T-helper 2 cell treated with Interferon-gamma antibody and Interleukin-4, amounts not matched to agents 5 μg/mL and 100 μg/mL, for 36 hours (primary cell): ENCODE measurements around the gene IFIH1.

Experiments used
- DNase-seq: peaks from one replicate; pipeline ENCODE4 v3.0.0; 2021; ENCODE audit warnings: low spot score
- H3K27ac Mint-ChIP-seq: one replicate; pipeline ENCODE4 v1.8.0; 2021; ENCODE audit warnings: mild to moderate bottlenecking, mixed read lengths
- H3K27me3 Mint-ChIP-seq: one replicate; pipeline ENCODE4 v1.8.0; 2021; ENCODE audit warnings: low read depth, mixed read lengths
- H3K36me3 Mint-ChIP-seq: one replicate; pipeline ENCODE4 v1.8.0; 2021; ENCODE audit warnings: low read depth, mixed read lengths
- H3K4me1 Mint-ChIP-seq: one replicate; pipeline ENCODE4 v1.8.0; 2021; ENCODE audit warnings: low read depth, mixed read lengths
- H3K4me3 Mint-ChIP-seq: one replicate; pipeline ENCODE4 v1.8.0; 2022; ENCODE audit warnings: mild to moderate bottlenecking, moderate library complexity, mixed read lengths
- H3K9me3 Mint-ChIP-seq: one replicate; pipeline ENCODE4 v1.8.0; 2021; ENCODE audit warnings: mixed read lengths

IFIH1 gene

GRCh38 chr2:162234620-162235462, 83.6 kb downstream of the IFIH1 start:
- Mint-ChIP-seq H3K9me3 (no peaks in the 10 kb centered on the region), H3K4me1 (no peaks in the 10 kb centered on the region), H3K27me3 (peaks cover 18% of the 10 kb centered on the region), H3K4me3 (no peak overlapping the region), H3K27ac (no peak overlapping the region), H3K36me3 (no peaks in the 10 kb centered on the region)
- DNase-seq = no peak

DNA sequence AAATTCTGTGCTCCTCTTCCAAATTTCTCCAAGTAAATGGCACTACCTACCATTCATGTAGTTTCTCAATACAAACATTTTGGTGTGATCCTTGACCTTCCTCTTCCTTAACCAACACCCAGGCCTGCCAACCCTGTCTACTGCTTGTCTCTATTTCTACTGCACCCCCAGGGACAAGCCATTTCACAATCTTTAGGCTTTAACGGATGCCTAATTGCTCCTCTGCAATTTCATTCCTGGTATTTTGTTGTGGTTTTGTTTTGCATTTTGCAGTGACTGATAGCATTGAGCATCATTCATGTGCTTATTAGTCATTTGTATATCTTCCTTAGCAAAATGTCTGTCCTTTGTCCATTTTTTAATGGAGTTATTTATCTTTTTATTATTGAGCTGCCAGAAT, 85.3 kb downstream of the IFIH1 start:
- no peaks in the 10 kb centered on the region for H3K36me3 Mint-ChIP-seq

DNA sequence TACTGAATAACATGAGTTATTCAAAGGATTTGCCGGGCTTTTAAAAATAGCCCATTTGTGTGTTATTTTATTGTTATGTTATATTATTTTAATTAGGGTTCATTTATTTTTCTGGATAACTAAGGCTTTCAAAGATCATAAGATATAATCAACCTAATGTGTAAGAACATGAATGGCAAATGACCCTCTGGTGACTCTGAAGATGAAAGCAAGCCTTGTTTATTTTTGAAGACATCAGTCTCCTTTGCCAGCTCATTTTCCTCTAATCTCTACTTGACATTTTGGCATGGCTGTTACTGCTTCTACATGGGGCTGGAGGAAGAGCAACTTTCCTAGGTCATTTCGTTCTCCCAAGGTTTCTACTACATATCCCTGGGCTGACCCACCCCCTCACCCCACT, 85.8 kb downstream of the IFIH1 start:
- Mint-ChIP-seq H3K4me1 (no peaks in the 10 kb centered on the region), H3K9me3 (no peaks in the 10 kb centered on the region), H3K4me3 (no peak overlapping the region), H3K27me3 (peaks cover 14% of the 10 kb centered on the region), H3K27ac (no peak overlapping the region), H3K36me3 (no peaks in the 10 kb centered on the region)
- no peak for DNase-seq

More for the DNA sequence above, 85.3 kb downstream of the IFIH1 start:
- H3K27ac Mint-ChIP-seq = no peak overlapping the region
- H3K27me3 Mint-ChIP-seq = peaks cover 9% of the 10 kb centered on the region
- no peaks in the 10 kb centered on the region for H3K9me3 Mint-ChIP-seq
- no peak for DNase-seq
- no peaks in the 10 kb centered on the region for H3K4me1 Mint-ChIP-seq
- no peak overlapping the region for H3K4me3 Mint-ChIP-seq

DNA sequence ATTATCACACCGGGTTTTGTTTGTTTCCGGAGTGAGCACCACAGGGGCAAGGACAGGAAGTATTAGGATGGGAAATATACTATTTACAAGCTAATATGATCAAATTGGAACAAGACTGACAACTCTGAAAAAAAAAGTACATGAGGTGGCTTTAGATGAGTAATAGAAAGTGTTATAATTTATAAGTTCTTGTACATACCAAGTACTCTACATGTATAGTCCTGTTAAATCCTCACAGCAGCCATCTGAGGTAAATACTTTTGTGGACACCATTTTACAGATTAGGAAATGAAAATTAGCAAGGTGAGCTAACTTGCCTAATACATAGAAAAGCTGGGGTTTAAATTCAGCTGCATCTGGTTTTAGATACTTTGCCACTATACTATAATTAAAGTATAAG, 86.5 kb downstream of the IFIH1 start:
- Mint-ChIP-seq H3K27ac (no peak overlapping the region), H3K4me1 (no peaks in the 10 kb centered on the region), H3K4me3 (no peak overlapping the region), H3K27me3 (peaks cover 20% of the 10 kb centered on the region), H3K36me3 (no peaks in the 10 kb centered on the region), H3K9me3 (no peaks in the 10 kb centered on the region)
- DNase-seq = no peak

- Mint-ChIP-seq H3K36me3 (no peaks in the 10 kb centered on the region), H3K4me1 (no peaks in the 10 kb centered on the region)
- DNase-seq = no peak
Observed at GRCh38 chr2:162230761-162231160, 87.7 kb downstream of the IFIH1 start.

DNA sequence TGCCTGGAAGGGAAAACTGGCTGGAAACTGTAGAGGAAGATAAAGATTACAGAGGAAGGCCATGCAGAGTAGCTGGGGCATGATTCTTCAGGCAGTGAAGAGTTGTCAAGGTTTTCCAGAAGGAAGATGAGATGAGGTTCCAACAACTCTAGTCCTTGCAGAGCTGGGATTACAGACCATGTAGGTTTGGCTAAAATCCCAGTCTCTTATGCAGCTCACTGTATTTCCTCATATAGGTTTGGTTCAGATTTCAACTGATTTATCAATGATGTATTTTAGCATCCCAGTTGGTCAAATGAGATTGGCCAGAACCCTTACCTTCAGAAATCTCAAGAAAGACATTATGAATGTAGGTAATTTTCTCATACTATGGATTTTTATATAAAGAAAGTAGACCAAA, 91.6 kb downstream of the IFIH1 start:
- H3K27me3 Mint-ChIP-seq = peaks cover 26% of the 10 kb centered on the region
- peaks cover under 1% of the 10 kb centered on the region for H3K4me1 Mint-ChIP-seq
- no peaks in the 10 kb centered on the region for H3K9me3 Mint-ChIP-seq
- no peak overlapping the region for H3K4me3 Mint-ChIP-seq
- no peak overlapping the region for H3K27ac Mint-ChIP-seq
- DNase-seq = no peak
- H3K36me3 Mint-ChIP-seq = no peaks in the 10 kb centered on the region

More at GRCh38 chr2:162230761-162231160, 87.7 kb downstream of the IFIH1 start:
- no peak overlapping the region for H3K4me3 Mint-ChIP-seq
- H3K27ac Mint-ChIP-seq = no peak overlapping the region
- peaks cover 22% of the 10 kb centered on the region for H3K27me3 Mint-ChIP-seq
- H3K9me3 Mint-ChIP-seq = no peaks in the 10 kb centered on the region

DNA sequence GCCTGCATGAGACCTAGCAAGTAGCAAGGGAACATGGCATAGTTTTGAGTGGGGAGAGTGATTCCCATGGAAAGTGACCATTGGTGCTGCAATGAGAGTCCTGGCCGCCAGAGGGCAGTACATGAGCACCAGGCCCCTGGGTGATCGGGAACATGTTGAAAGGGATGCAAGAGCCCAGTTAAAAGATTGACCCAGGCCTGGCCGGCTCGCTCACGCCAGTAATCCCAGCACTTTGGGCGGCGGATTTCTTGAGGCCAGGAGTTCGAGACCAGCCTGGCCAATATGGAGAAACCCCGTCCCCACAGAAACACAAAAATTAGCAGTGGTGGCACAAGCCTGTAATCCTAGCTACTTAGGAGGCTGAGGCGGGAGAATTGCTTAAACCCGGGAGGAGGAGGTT, 97.4 kb downstream of the IFIH1 start:
- Mint-ChIP-seq H3K4me3 (no peak overlapping the region), H3K9me3 (no peaks in the 10 kb centered on the region), H3K4me1 (peaks cover 1% of the 10 kb centered on the region), H3K27ac (no peak overlapping the region), H3K27me3 (peaks cover 26% of the 10 kb centered on the region), H3K36me3 (no peaks in the 10 kb centered on the region)
- DNase-seq = peak; percentile 45

DNA sequence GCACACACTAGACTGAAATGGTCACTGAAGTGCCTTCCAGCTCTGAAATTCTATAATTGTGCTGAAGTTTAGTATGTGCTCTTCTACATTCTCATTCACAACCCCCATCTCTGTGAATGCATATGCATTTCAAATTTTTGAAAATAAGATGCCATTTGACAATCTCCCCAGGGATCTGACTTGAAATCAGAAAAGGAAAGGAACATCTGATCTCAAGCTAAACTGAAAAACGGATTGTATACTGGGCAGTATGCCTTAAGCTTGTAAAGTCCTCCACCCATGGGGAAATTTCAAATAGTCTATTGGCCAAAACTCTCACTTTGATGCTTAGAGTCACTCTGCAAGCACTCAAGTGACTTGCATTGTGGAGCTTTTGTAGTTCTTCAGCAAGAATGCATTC, 98.1 kb downstream of the IFIH1 start:
- H3K4me3 Mint-ChIP-seq = no peak overlapping the region
- H3K9me3 Mint-ChIP-seq = no peaks in the 10 kb centered on the region
- no peak for DNase-seq
- H3K36me3 Mint-ChIP-seq = no peaks in the 10 kb centered on the region
- H3K27ac Mint-ChIP-seq = no peak overlapping the region
- H3K4me1 Mint-ChIP-seq = peaks cover 1% of the 10 kb centered on the region
- peaks cover 26% of the 10 kb centered on the region for H3K27me3 Mint-ChIP-seq

GRCh38 chr2:162219426-162219825, 99.1 kb downstream of the IFIH1 start:
- DNase-seq = no peak
- Mint-ChIP-seq H3K9me3 (no peaks in the 10 kb centered on the region), H3K4me1 (peaks cover 1% of the 10 kb centered on the region), H3K36me3 (no peaks in the 10 kb centered on the region), H3K4me3 (no peak overlapping the region), H3K27me3 (peaks cover 27% of the 10 kb centered on the region), H3K27ac (no peak overlapping the region)

GRCh38 chr2:162217598-162217997, 100.9 kb downstream of the IFIH1 start:
- Mint-ChIP-seq H3K9me3 (no peaks in the 10 kb centered on the region), H3K27me3 (peaks cover 19% of the 10 kb centered on the region), H3K4me1 (peaks cover 1% of the 10 kb centered on the region), H3K36me3 (no peaks in the 10 kb centered on the region), H3K27ac (no peak overlapping the region), H3K4me3 (no peak overlapping the region)
- no peak for DNase-seq
